Measurements from ENCODE around the gene TEX52. TPM values are rescaled to one million over a fixed set of nuclear protein-coding genes. Genes with fewer than 3 reads are reported as not detected.

TEX52 gene
- total RNA-seq, 4 donors from 2014 or later = not detected

DNA sequence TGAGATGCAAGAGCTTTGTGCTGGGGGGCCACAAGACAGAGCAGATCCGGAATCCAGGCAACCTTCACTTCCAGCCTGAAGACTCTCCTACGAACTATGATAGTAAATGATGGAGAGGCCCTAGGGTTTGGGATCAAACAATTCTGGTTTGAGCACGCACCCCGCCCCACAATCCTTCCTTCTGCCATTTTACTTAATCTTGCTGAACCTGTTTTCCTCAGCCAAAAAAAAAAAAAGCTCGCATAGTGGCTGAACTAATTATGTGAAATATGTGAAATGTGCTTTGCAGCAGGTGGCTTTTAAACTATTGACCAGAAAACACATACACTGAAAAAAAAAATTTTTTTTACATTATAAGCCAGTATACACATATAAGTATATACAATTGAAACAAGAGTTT, 45.0 kb downstream of the TEX52 start:
- 53% methylated on average over 5 of the region's 5 CpGs for WGBS
- DNase-seq (ENCODE audit: low spot score in 2 of 2) = no peak
- peaks cover 22% of the 10 kb centered on the region for H3K4me1 ChIP-seq
- peaks cover 7% of the 10 kb centered on the region for H3K36me3 ChIP-seq
- no peaks in the 10 kb centered on the region for H3K9me3 ChIP-seq
- no peaks in the 10 kb centered on the region for H3K27me3 ChIP-seq
- TF ChIP-seq POLR2A (IDR thresholded peaks at IDR 0.05) = no peak
- TF ChIP-seq, protein P1, sequence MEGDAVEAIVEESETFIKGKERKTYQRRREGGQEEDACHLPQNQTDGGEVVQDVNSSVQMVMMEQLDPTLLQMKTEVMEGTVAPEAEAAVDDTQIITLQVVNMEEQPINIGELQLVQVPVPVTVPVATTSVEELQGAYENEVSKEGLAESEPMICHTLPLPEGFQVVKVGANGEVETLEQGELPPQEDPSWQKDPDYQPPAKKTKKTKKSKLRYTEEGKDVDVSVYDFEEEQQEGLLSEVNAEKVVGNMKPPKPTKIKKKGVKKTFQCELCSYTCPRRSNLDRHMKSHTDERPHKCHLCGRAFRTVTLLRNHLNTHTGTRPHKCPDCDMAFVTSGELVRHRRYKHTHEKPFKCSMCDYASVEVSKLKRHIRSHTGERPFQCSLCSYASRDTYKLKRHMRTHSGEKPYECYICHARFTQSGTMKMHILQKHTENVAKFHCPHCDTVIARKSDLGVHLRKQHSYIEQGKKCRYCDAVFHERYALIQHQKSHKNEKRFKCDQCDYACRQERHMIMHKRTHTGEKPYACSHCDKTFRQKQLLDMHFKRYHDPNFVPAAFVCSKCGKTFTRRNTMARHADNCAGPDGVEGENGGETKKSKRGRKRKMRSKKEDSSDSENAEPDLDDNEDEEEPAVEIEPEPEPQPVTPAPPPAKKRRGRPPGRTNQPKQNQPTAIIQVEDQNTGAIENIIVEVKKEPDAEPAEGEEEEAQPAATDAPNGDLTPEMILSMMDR (IDR thresholded peaks at IDR 0.05) = no peak
- TF ChIP-seq POLR2AphosphoS5 (IDR thresholded peaks at IDR 0.05) = no peak
- TF ChIP-seq EP300 (IDR thresholded peaks at IDR 0.05) = no peak
- H3K4me3 ChIP-seq = peak overlapping the region; percentile 63
- H3K27ac ChIP-seq = peak overlapping the region; percentile 92

DNA sequence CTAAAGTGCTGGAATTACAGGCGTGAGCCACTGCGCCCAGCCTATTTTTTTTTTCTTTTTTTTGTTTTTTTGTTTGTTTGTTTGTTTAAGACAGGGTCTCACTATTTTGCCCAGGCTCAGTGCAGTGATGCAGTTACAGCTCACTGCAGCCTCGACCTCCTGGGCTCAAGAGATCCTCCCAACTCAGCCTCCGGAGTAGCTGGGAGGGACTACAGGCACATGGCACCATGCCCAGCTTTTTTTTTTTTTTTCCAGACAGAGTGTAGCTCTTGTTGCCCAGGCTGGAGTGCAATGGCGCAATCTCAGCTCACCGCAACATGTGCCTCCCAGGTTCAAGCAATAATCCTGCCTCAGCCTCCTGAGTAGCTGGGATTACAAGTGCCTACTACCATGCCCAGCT, 50.1 kb downstream of the TEX52 start:
- peaks cover 4% of the 10 kb centered on the region for H3K4me1 ChIP-seq
- 95% methylated on average over 6 of the region's 6 CpGs for WGBS
- TF ChIP-seq POLR2AphosphoS5 (IDR thresholded peaks at IDR 0.05) = no peak
- TF ChIP-seq EP300 (IDR thresholded peaks at IDR 0.05) = no peak
- no peak for TF ChIP-seq POLR2A (IDR thresholded peaks at IDR 0.05)
- TF ChIP-seq, protein P1 (IDR thresholded peaks at IDR 0.05) = no peak
- H3K36me3 ChIP-seq = peaks cover 39% of the 10 kb centered on the region
- no peaks in the 10 kb centered on the region for H3K9me3 ChIP-seq
- no peak overlapping the region for H3K27ac ChIP-seq
- no peak for DNase-seq (ENCODE audit: low spot score in 2 of 2)
- H3K4me3 ChIP-seq = no peak overlapping the region
- H3K27me3 ChIP-seq = no peaks in the 10 kb centered on the region

DNA sequence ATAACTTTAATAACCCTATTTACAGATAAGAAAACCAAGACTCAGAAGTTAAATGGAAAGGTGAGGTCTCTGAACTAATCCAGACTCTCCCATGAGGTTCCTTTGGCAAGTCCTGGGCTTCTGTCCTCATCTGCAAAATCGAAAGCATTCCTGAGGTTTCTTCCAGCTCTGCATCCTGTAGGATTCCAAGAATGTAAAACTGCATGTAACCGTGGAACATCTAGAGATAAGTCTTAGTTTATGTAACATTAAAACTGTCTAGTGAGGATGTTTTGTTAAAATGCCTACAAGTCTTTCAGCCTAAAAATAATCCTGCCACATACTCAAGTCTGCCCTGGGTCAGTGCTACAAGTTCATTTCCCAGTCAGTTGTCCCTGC, 51.7 kb downstream of the TEX52 start:
- H3K4me3 ChIP-seq = no peak overlapping the region
- TF ChIP-seq, protein P1 (IDR thresholded peaks at IDR 0.05) = no peak
- TF ChIP-seq POLR2AphosphoS5 (IDR thresholded peaks at IDR 0.05) (no peak), POLR2A (IDR thresholded peaks at IDR 0.05) (no peak), EP300 (IDR thresholded peaks at IDR 0.05) (no peak)
- H3K27me3 ChIP-seq = no peaks in the 10 kb centered on the region
- peaks cover 55% of the 10 kb centered on the region for H3K36me3 ChIP-seq
- WGBS = 59% methylated on average over 2 of the region's 2 CpGs
- no peaks in the 10 kb centered on the region for H3K9me3 ChIP-seq
- H3K27ac ChIP-seq = no peak overlapping the region
- no peak for DNase-seq (ENCODE audit: low spot score in 2 of 2)
- H3K4me1 ChIP-seq = peaks cover 16% of the 10 kb centered on the region

DNA sequence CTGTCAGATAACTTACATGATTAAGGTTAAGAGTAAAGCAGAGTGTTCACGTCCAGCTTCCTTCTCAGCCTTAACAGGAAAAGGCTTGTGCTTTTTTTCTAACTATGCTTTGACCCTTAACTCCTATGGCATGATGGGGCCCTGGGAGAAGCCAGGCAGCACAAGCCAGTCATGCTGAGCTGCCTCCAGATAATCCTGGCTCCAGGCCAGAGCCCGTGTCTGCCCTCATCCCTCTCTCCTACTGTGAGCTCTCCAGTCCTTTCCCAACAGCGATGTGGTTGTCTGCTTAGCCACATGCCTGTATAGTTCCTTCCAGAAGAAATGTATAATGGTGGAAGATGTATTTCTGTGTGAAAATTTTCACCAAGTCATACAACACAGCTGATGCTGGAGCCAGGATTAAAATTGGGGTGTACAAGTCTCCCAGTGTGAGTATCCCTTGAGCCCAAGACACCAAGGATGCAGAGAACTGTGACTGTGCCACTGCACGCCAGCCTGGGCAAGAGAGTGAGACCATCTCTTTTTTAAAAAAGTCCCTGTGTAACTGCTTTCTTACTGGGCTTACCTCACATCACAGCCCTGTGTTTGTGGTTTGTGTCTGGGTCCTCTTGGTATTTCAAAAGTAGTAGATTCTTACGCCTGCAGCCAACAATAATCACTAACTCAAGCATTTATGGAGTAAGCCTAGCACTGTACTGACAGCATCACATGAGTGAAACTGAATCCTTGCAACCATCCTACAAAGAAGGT, 52.3 kb downstream of the TEX52 start:
- 58% methylated on average over 5 of the region's 5 CpGs for WGBS
- H3K27me3 ChIP-seq = no peaks in the 10 kb centered on the region
- H3K4me3 ChIP-seq = no peak overlapping the region
- peaks cover 61% of the 10 kb centered on the region for H3K36me3 ChIP-seq
- H3K4me1 ChIP-seq = peaks cover 20% of the 10 kb centered on the region
- H3K9me3 ChIP-seq = no peaks in the 10 kb centered on the region
- TF ChIP-seq, protein P1 (IDR thresholded peaks at IDR 0.05) = no peak
- H3K27ac ChIP-seq = no peak overlapping the region
- DNase-seq (ENCODE audit: low spot score in 2 of 2) = no peak

DNA sequence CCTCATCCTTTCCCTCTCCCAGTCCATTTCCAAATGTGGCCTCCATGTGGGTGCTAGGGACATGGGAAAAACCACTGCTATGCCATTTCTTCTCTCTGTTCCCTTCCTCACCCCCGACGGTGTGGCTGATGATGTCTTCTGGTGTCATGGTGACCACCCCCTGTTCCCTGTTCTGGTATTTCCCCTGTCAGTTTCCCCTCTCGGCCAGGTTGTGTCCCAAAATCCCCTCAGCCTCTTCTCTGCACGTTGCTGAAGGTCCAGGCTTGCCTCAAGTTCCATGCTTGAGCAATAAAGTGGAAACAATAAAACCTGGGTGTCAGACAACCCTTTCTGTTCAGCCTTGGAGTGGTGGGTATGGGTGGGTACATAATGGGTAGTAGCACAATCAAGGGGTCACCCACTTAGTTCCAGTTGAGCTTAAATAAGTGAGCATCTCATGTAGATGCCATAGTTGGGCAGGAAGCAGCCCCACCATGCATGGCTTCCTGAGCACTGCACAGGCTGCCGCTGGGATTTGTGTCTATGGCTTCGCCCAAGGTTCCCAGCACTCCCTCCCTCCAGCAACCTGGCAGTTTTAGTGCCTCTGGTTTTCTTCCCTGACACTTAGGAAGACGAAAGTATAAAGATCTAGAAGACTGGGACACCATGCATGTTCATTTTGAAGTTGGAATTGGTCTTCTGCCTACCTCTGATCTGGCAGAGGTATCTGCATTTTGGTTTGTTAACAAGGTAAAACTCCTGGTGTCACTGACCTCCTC, 53.0 kb downstream of the TEX52 start:
- Histone ChIP-seq H3K9me3 (no peaks in the 10 kb centered on the region), H3K27ac (no peak overlapping the region), H3K36me3 (peaks cover 68% of the 10 kb centered on the region), H3K4me1 (peaks cover 22% of the 10 kb centered on the region), H3K27me3 (no peaks in the 10 kb centered on the region), H3K4me3 (no peak overlapping the region)
- WGBS = 77% methylated on average over 7 of the region's 7 CpGs
- TF ChIP-seq POLR2A (IDR thresholded peaks at IDR 0.05) (no peak), EP300 (IDR thresholded peaks at IDR 0.05) (no peak)
- TF ChIP-seq, protein P1 (IDR thresholded peaks at IDR 0.05) = no peak
- DNase-seq (ENCODE audit: low spot score in 2 of 2) = no peak

Data from suprapubic skin (tissue), 4 donors.